H9 (cell line): ENCODE data around the gene KRT35. TPM values are rescaled to one million over a fixed set of nuclear protein-coding genes. Genes with fewer than 3 reads are reported as not detected.
A peak's percentile ranks its signal among the peaks of the same experiment; 100 is the strongest.

ENCODE experiments used
- DNase-seq: peaks from one replicate; pipeline ENCODE4 v3.0.0-alpha.2; 2017
- H2AFZ ChIP-seq: one replicate; pipeline ENCODE4 v1.6.1; 2013; ENCODE audit warnings: mild to moderate bottlenecking, low read length, control low read depth, moderate library complexity
- H2AK5ac ChIP-seq: 2 replicates; pipeline ENCODE4 v1.6.1; 2013; ENCODE audit warnings: low read length, control low read depth, mixed read lengths; ENCODE audit not compliant: insufficient read length
- H2BK120ac ChIP-seq: one replicate; pipeline ENCODE4 v1.6.1; 2013; ENCODE audit warnings: low read depth, mild to moderate bottlenecking, low read length, control low read depth, inconsistent platforms; ENCODE audit not compliant: poor library complexity, severe bottlenecking
- H2BK12ac ChIP-seq: 2 replicates; pipeline ENCODE4 v1.6.1; 2013; ENCODE audit warnings: low read length, control low read depth, mixed read lengths, low read depth; ENCODE audit not compliant: insufficient read length
- H2BK15ac ChIP-seq: 2 replicates; pipeline ENCODE4 v1.6.1; 2013; ENCODE audit warnings: low read depth, low read length, control low read depth
- H2BK20ac ChIP-seq: one replicate; pipeline ENCODE4 v1.6.1; 2013; ENCODE audit warnings: low read depth, mild to moderate bottlenecking, low read length, control low read depth, inconsistent platforms; ENCODE audit not compliant: poor library complexity, severe bottlenecking
- H2BK5ac ChIP-seq: 2 replicates; pipeline ENCODE4 v1.6.1; 2013; ENCODE audit warnings: low read length, control low read depth, mixed read lengths; ENCODE audit not compliant: insufficient read length
- H3K14ac ChIP-seq: 2 replicates; pipeline ENCODE4 v1.6.1; 2013; ENCODE audit warnings: low read length, control low read depth; ENCODE audit not compliant: insufficient read depth
- H3K18ac ChIP-seq: 2 replicates; pipeline ENCODE4 v1.6.1; 2013; ENCODE audit warnings: low read depth, mild to moderate bottlenecking, mixed read lengths, low read length, control low read depth; ENCODE audit not compliant: insufficient read length
- H3K23ac ChIP-seq: 2 replicates; pipeline ENCODE4 v1.6.1; 2013; ENCODE audit warnings: low read length, control low read depth, mixed read lengths, low read depth; ENCODE audit not compliant: insufficient read length
- H3K23me2 ChIP-seq: 2 replicates; pipeline ENCODE4 v1.6.1; 2013; ENCODE audit warnings: low read depth, mild to moderate bottlenecking, mixed read lengths, low read length, control low read depth; ENCODE audit not compliant: insufficient read length, poor library complexity, severe bottlenecking
- H3K27ac ChIP-seq: 2 replicates; pipeline ENCODE4 v1.5.1; 2013; ENCODE audit warnings: low read length, control low read depth, mixed read lengths, low read depth; ENCODE audit not compliant: insufficient read length
- H3K27me3 ChIP-seq: 2 replicates; pipeline ENCODE4 v1.6.1; 2013; ENCODE audit warnings: low read length, control low read depth, inconsistent platforms; ENCODE audit not compliant: insufficient read depth
- H3K4ac ChIP-seq: 2 replicates; pipeline ENCODE4 v1.6.1; 2013; ENCODE audit warnings: low read depth, mild to moderate bottlenecking, control low read depth, inconsistent platforms, low read length, moderate library complexity
- H3K4me1 ChIP-seq: 2 replicates; pipeline ENCODE4 v1.6.1; 2013; ENCODE audit warnings: low read length, control low read depth, inconsistent platforms; ENCODE audit not compliant: insufficient read depth
- H3K4me2 ChIP-seq: 2 replicates; pipeline ENCODE4 v1.6.1; 2013; ENCODE audit warnings: low read length, control low read depth, mixed read lengths; ENCODE audit not compliant: insufficient read length, insufficient read depth
- H3K56ac ChIP-seq: 2 replicates; pipeline ENCODE4 v1.6.1; 2013; ENCODE audit warnings: low read depth, mild to moderate bottlenecking, mixed read lengths, low read length, control low read depth; ENCODE audit not compliant: insufficient read length
- H3K79me1 ChIP-seq: 2 replicates; pipeline ENCODE4 v1.6.1; 2013; ENCODE audit warnings: low read depth, mild to moderate bottlenecking, moderate library complexity, low read length, control low read depth, inconsistent platforms; ENCODE audit not compliant: insufficient read depth, poor library complexity, severe bottlenecking
- H3K79me2 ChIP-seq: 2 replicates; pipeline ENCODE4 v1.6.1; 2013; ENCODE audit warnings: low read length, control low read depth, inconsistent platforms; ENCODE audit not compliant: insufficient read depth
- H3K9ac ChIP-seq: 2 replicates; pipeline ENCODE4 v1.6.1; 2013; ENCODE audit warnings: low read length, control low read depth, mixed read lengths; ENCODE audit not compliant: insufficient read length; ENCODE audit errors: extremely low read depth
- H3K9me3 ChIP-seq: one replicate; pipeline ENCODE4 v1.6.1; 2013; ENCODE audit warnings: low read depth, low read length, inconsistent platforms; ENCODE audit not compliant: control insufficient read depth
- H3T11ph ChIP-seq: one replicate; pipeline ENCODE4 v1.6.1; 2013; ENCODE audit warnings: mild to moderate bottlenecking, low read length, control low read depth, inconsistent platforms
- H4K20me1 ChIP-seq: one replicate; pipeline ENCODE4 v1.6.1; 2013; ENCODE audit not compliant: control insufficient read depth, insufficient read length, insufficient read depth
- H4K5ac ChIP-seq: 2 replicates; pipeline ENCODE4 v1.6.1; 2013; ENCODE audit warnings: low read depth, mild to moderate bottlenecking, mixed read lengths, low read length, control low read depth; ENCODE audit not compliant: insufficient read length
- H4K8ac ChIP-seq: replicated peaks from 2 replicates; pipeline ENCODE4 v1.6.1; 2013; ENCODE audit warnings: low read length, control low read depth, mixed read lengths, low read depth; ENCODE audit not compliant: insufficient read length
- H4K91ac ChIP-seq: 2 replicates; pipeline ENCODE4 v1.6.1; 2013; ENCODE audit warnings: low read depth, mild to moderate bottlenecking, moderate library complexity, mixed read lengths, low read length, control low read depth; ENCODE audit not compliant: insufficient read length
- H3K27ac Mint-ChIP-seq, 3 experiments: 2 replicates in 2 of 3; 3 replicates in 1 of 3; pipeline ENCODE4 v1.8.0; 2020 to 2021; ENCODE audit warnings: mixed read lengths in 3 of 3, mild to moderate bottlenecking in 1 of 3, moderate library complexity in 1 of 3
- H3K27me3 Mint-ChIP-seq: 2 replicates; pipeline ENCODE4 v1.8.0; 2021; ENCODE audit warnings: low read depth, mild to moderate bottlenecking, moderate library complexity, mixed read lengths
- H3K36me3 Mint-ChIP-seq, 3 experiments: 2 replicates in 2 of 3; 3 replicates in 1 of 3; pipeline ENCODE4 v1.8.0; 2020 to 2021; ENCODE audit warnings: low read depth in 3 of 3, mixed read lengths in 3 of 3; ENCODE audit not compliant: insufficient read depth in 1 of 3
- H3K4me1 Mint-ChIP-seq, 2 experiments: 2 replicates each; pipeline ENCODE4 v1.8.0; 2020; ENCODE audit warnings: mixed read lengths in 2 of 2
- H3K4me3 Mint-ChIP-seq, 2 experiments: 2 replicates in 1 of 2; 3 replicates in 1 of 2; pipeline ENCODE4 v1.8.0; 2020 to 2021; ENCODE audit warnings: mild to moderate bottlenecking in 2 of 2, mixed read lengths in 2 of 2, moderate library complexity in 1 of 2
- H3K9me3 Mint-ChIP-seq, 2 experiments: 2 replicates in 1 of 2; 3 replicates in 1 of 2; pipeline ENCODE4 v1.8.0; 2020; ENCODE audit warnings: mild to moderate bottlenecking in 2 of 2, mixed read lengths in 2 of 2, moderate library complexity in 1 of 2
- CTCF ChIP-seq: fragments of 200-600 bp; sonication (generic); conservative IDR thresholded peaks from 3 replicates; pipeline ENCODE4 v1.8.0; 2021; ENCODE audit warnings: antibody characterized with exemption, mild to moderate bottlenecking
- WGBS: extraction: QIAGEN DNeasy Blood & Tissue Kit; methylation state at CpG from one replicate; pipeline ENCODE4 v1.1.7; 2013; ENCODE audit warnings: missing lambda C conversion rate, low lambda C conversion rate, mixed read lengths; ENCODE audit not compliant: insufficient read length; ENCODE audit errors: extremely low coverage; 5-methylcytosine and 5-hydroxymethylcytosine counted together
- total RNA-seq: library from RNA; stranded (reverse); gene quantifications from 2 replicates; pipeline ENCODE4 v1.2.1, GENCODE V29; 2021

KRT35 gene
- total RNA-seq, 1 experiment from 2014 or later = not detected

GRCh38 chr17:41439375-41439774 lies 41.6 kb downstream of the KRT35 start:
- peak overlapping the region in 1 of 3 experiments; percentile 51; a peak in 1 of 7 replicates for H3K27ac Mint-ChIP-seq
- no peak overlapping the region for H3T11ph ChIP-seq
- H3K36me3 Mint-ChIP-seq = no peaks in the 10 kb centered on the region; a peak in 1 of 7 replicates

More at GRCh38 chr17:41439375-41439774, 41.6 kb downstream of the KRT35 start:
- H2BK15ac ChIP-seq = no peak overlapping the region
- H3K18ac ChIP-seq = no peak overlapping the region
- no peak overlapping the region for H2BK5ac ChIP-seq
- H3K4me2 ChIP-seq = no peak overlapping the region
- H3K23me2 ChIP-seq = no peaks in the 10 kb centered on the region
- no peak overlapping the region for H3K14ac ChIP-seq
- TF ChIP-seq CTCF = no peak
- H3K27ac ChIP-seq = no peak overlapping the region
- H4K5ac ChIP-seq = no peak overlapping the region
- Mint-ChIP-seq H3K4me3 (no peak overlapping the region), H3K27me3 (peaks cover 15% of the 10 kb centered on the region), H3K9me3 (no peaks in the 10 kb centered on the region; a peak in 1 of 5 replicates), H3K4me1 (peaks cover 6% of the 10 kb centered on the region in 2 experiments)
- no peak overlapping the region for H2BK120ac ChIP-seq
- no peaks in the 10 kb centered on the region for H4K20me1 ChIP-seq
- no peak overlapping the region for H2AK5ac ChIP-seq
- H3K9ac ChIP-seq = no peak overlapping the region
- no peak overlapping the region for H2BK20ac ChIP-seq
- no peak overlapping the region for H4K91ac ChIP-seq
- no CpG with 5 or more reads among the region's 5 CpGs for WGBS
- no peak overlapping the region for H3K4ac ChIP-seq
- H3K79me1 ChIP-seq = no peaks in the 10 kb centered on the region
- H2BK12ac ChIP-seq = no peak overlapping the region
- no peaks in the 10 kb centered on the region for H3K4me1 ChIP-seq
- no peak for DNase-seq
- H3K9me3 ChIP-seq = no peaks in the 10 kb centered on the region
- no peak overlapping the region for H3K23ac ChIP-seq
- H3K27me3 ChIP-seq = no peaks in the 10 kb centered on the region
- H3K56ac ChIP-seq = no peak overlapping the region
- no peak overlapping the region for H4K8ac ChIP-seq
- no peak overlapping the region for H2AFZ ChIP-seq
- no peaks in the 10 kb centered on the region for H3K79me2 ChIP-seq
